CD4-positive, alpha-beta T cell (primary cell): ENCODE results near the gene CTNNA3. TPM values are rescaled to one million over a fixed set of nuclear protein-coding genes. Genes with fewer than 3 reads are reported as not detected.

Experiments used
- ATAC-seq: fragments of 200-7000 bp; cut with Tn5 transposase; one replicate; pipeline ENCODE4 v1.10.0; 2022; ENCODE audit warnings: mild to moderate bottlenecking; ENCODE audit not compliant: poor library complexity
- CTCF ChIA-PET: fragments of 350-600 bp; sonication (Branson Sonifier 250); formaldehyde crosslinking; loops from one replicate; lab custom pipeline; 2021; ENCODE audit warnings: antibody characterized with exemption, inconsistent platforms; lab: Charles Lee
- POLR2A ChIA-PET: fragments of 350-600 bp; sonication (Branson Sonifier 250); formaldehyde crosslinking; loops from one replicate; lab custom pipeline; 2021; ENCODE audit warnings: antibody characterized with exemption, inconsistent platforms; lab: Charles Lee
- DNase-seq, 14 experiments: peaks; one replicate each; pipeline ENCODE4 v3.0.0-alpha.2; 2013 to 2020; ENCODE audit warnings: mixed read lengths in 2 of 14
- H3K27ac ChIP-seq, 2 donors: one replicate each; pipeline versions ENCODE4 v1.5.1 to v1.7.0; 2013; ENCODE audit warnings: low read length in 2 of 2, low read depth in 1 of 2, mild to moderate bottlenecking in 1 of 2
- H3K27me3 ChIP-seq, 2 experiments: 1 replicate in 1 of 2; 2 replicates in 1 of 2; pipeline versions ENCODE4 v1.6.1 to v1.7.0; 2013; ENCODE audit warnings: low read length in 2 of 2, control low read depth in 1 of 2, mild to moderate bottlenecking in 1 of 2, moderate library complexity in 1 of 2; ENCODE audit not compliant: insufficient read depth in 2 of 2, control insufficient read depth in 1 of 2
- H3K36me3 ChIP-seq: one replicate; pipeline ENCODE4 v1.6.1; 2013; ENCODE audit warnings: low read length, control low read depth; ENCODE audit not compliant: insufficient read depth
- H3K4me1 ChIP-seq: one replicate; pipeline ENCODE4 v1.6.1; 2013; ENCODE audit warnings: low read length, control low read depth; ENCODE audit not compliant: insufficient read depth
- H3K4me3 ChIP-seq: one replicate; pipeline ENCODE4 v1.5.1; 2013; ENCODE audit warnings: mild to moderate bottlenecking, low read length, moderate library complexity
- H3K9me3 ChIP-seq, 2 experiments: 1 replicate in 1 of 2; 2 replicates in 1 of 2; pipeline versions ENCODE4 v1.6.1 to v1.7.0; 2013; ENCODE audit warnings: low read length in 2 of 2, mild to moderate bottlenecking in 2 of 2, control low read depth in 1 of 2, moderate library complexity in 1 of 2; ENCODE audit not compliant: control insufficient read depth in 1 of 2, insufficient read depth in 1 of 2
- H3K27ac Mint-ChIP-seq: one replicate; pipeline ENCODE4 v1.8.0; 2020; ENCODE audit warnings: mixed read lengths
- H3K27me3 Mint-ChIP-seq: one replicate; pipeline ENCODE4 v1.8.0; 2021; ENCODE audit warnings: mixed read lengths
- H3K36me3 Mint-ChIP-seq: one replicate; pipeline ENCODE4 v1.8.0; 2021; ENCODE audit warnings: low read depth, mixed read lengths
- H3K4me1 Mint-ChIP-seq: one replicate; pipeline ENCODE4 v1.8.0; 2021; ENCODE audit warnings: low read depth, mixed read lengths
- H3K4me3 Mint-ChIP-seq: one replicate; pipeline ENCODE4 v1.8.0; 2020; ENCODE audit warnings: mild to moderate bottlenecking, mixed read lengths
- H3K9me3 Mint-ChIP-seq: one replicate; pipeline ENCODE4 v1.8.0; 2020; ENCODE audit warnings: mixed read lengths
- intact Hi-C, 2 experiments: fragments of 100-400 bp; cut with DNase I in 1 of 2; cut with micrococcal nuclease in 1 of 2; formaldehyde crosslinking; loops; one replicate each; pipeline versions ENCODE4 v1.15.1 to v1.9.0; 2023 to 2025; cut with DNase I, micrococcal nuclease
- total RNA-seq, 174 experiments: library from RNA in 2 of 174; stranded (reverse) in 2 of 174; gene quantifications; one replicate each; pipeline ENCODE4 v1.2.3 and lab custom pipeline; 2021 to 2026
- TF ChIP-seq, protein P1 (sequence below): fragments of 200-600 bp; IDR thresholded peaks from one replicate; pipeline ENCODE4 v1.8.0; 2022; ENCODE audit warnings: antibody characterized with exemption, mild to moderate bottlenecking

CTNNA3 gene
- total RNA-seq, 2 experiments from 2014 or later = 0.80 TPM; not detected in 1

DNA sequence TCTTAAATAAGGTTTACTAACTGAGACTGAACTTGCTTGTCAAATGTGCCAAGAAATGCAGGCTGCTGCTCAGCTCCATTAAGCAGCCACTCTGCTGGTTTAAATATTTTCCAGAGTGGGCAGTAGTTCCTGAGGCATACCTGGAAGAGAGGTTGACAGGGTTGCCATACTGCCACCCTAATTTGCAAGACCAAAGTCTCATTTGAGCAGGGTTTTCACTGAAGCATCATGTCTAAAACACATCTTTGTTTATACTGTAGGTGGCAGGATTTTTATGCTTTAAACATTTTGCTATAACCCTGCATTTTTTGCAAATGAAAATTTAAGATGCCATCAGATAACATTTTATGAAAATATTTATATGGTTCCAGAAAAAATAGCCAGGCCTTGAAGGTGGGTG, 1388.2 kb downstream of the CTNNA3 start:
- Mint-ChIP-seq H3K27me3 (no peaks in the 10 kb centered on the region), H3K9me3 (peaks cover 4% of the 10 kb centered on the region), H3K4me3 (no peak overlapping the region), H3K4me1 (no peaks in the 10 kb centered on the region), H3K36me3 (no peaks in the 10 kb centered on the region), H3K27ac (no peak overlapping the region)
- DNase-seq (no peak), ATAC-seq (no peak)
- H3K27me3 ChIP-seq = no peaks in the 10 kb centered on the region
- H3K4me3 ChIP-seq = no peak overlapping the region
- TF ChIP-seq, protein P1, sequence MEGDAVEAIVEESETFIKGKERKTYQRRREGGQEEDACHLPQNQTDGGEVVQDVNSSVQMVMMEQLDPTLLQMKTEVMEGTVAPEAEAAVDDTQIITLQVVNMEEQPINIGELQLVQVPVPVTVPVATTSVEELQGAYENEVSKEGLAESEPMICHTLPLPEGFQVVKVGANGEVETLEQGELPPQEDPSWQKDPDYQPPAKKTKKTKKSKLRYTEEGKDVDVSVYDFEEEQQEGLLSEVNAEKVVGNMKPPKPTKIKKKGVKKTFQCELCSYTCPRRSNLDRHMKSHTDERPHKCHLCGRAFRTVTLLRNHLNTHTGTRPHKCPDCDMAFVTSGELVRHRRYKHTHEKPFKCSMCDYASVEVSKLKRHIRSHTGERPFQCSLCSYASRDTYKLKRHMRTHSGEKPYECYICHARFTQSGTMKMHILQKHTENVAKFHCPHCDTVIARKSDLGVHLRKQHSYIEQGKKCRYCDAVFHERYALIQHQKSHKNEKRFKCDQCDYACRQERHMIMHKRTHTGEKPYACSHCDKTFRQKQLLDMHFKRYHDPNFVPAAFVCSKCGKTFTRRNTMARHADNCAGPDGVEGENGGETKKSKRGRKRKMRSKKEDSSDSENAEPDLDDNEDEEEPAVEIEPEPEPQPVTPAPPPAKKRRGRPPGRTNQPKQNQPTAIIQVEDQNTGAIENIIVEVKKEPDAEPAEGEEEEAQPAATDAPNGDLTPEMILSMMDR = no peak
- H3K9me3 ChIP-seq = peaks cover 0 to 6% of the 10 kb centered on the region in 2 experiments
- H3K27ac ChIP-seq = no peak overlapping the region
- ChIA-PET POLR2A (no interaction called here), CTCF (no interaction called here)
- no peaks in the 10 kb centered on the region for H3K4me1 ChIP-seq
- intact Hi-C loops = no loop called here
- H3K36me3 ChIP-seq = no peaks in the 10 kb centered on the region

DNA sequence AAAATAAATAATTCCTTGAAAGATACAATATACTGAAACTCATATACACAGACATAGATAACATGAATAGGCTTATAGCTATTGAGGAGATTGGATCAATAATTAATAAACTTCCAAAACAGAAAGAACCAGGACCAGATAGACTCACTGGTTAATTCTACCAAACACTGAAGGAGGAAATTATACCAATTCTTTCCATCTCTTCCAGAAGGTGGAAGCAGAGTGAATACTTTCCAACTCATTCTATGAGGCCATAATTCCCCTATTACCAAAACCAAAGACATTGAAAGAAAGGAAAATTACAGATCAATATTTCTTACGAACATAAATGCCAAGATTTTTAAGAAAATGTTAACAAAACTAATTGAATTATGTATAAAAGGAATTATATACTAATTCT, 1394.9 kb downstream of the CTNNA3 start:
- intact Hi-C loops = no loop called here
- H3K27ac Mint-ChIP-seq = no peak overlapping the region
- ChIA-PET POLR2A (no interaction called here), CTCF (no interaction called here)
- no peaks in the 10 kb centered on the region for H3K4me1 Mint-ChIP-seq
- no peak overlapping the region for H3K4me3 Mint-ChIP-seq
- Histone ChIP-seq H3K36me3 (no peaks in the 10 kb centered on the region), H3K4me3 (no peak overlapping the region), H3K27me3 (no peaks in the 10 kb centered on the region), H3K27ac (no peak overlapping the region), H3K4me1 (no peaks in the 10 kb centered on the region), H3K9me3 (no peaks in the 10 kb centered on the region)
- TF ChIP-seq, protein P1 = no peak
- H3K9me3 Mint-ChIP-seq = peaks cover 2% of the 10 kb centered on the region
- H3K36me3 Mint-ChIP-seq = no peaks in the 10 kb centered on the region
- DNase-seq = no peak
- H3K27me3 Mint-ChIP-seq = no peaks in the 10 kb centered on the region
- no peak for ATAC-seq

DNA sequence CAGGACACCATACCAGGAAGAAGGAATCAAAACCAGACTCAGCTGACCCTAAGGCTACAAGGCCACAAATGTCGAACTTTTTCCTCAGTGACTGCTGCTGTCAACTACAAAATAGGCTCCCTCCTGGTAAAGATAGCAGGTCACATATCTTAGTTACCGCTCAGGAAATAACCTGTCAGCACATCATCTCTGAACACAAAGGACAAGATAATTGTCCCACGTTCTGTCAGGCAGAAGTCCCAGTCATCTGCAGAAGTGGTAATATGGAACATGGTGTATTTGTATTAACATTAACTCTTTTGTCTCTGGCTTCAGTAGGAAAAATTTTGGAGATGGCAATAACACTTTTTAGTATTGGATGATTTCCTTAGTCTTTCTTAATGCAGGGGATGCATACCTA, 1400.4 kb downstream of the CTNNA3 start:
- no peak for ATAC-seq
- Mint-ChIP-seq H3K4me3 (no peak overlapping the region), H3K4me1 (no peaks in the 10 kb centered on the region), H3K36me3 (no peaks in the 10 kb centered on the region), H3K9me3 (peaks cover 2% of the 10 kb centered on the region), H3K27ac (no peak overlapping the region), H3K27me3 (no peaks in the 10 kb centered on the region)
- Histone ChIP-seq H3K9me3 (no peaks in the 10 kb centered on the region), H3K27me3 (no peaks in the 10 kb centered on the region), H3K4me3 (no peak overlapping the region), H3K27ac (no peak overlapping the region), H3K36me3 (no peaks in the 10 kb centered on the region), H3K4me1 (no peaks in the 10 kb centered on the region)
- ChIA-PET POLR2A (no interaction called here), CTCF (no interaction called here)
- no peak for DNase-seq
- TF ChIP-seq, protein P1 = no peak
- intact Hi-C loops = no loop called here
